HCT116 (cell line): Measurements from ENCODE around the gene PAGR1. TPM values are rescaled to one million over a fixed set of nuclear protein-coding genes. Genes with fewer than 3 reads are reported as not detected.

Experiments
- ATAC-seq: fragments of 200-7000 bp; cut with Tn5 transposase; 2 replicates; pipeline ENCODE4 v1.9.1; 2020; ENCODE audit warnings: mild to moderate bottlenecking, moderate library complexity
- BruUV-seq: library from RNA; stranded (reverse); fragments of 400-500 nt; replicated peaks from 2 replicates; lab custom pipeline; 2021; lab: Mats Ljungman, UMichigan
- CTCF ChIA-PET: fragments of 300-600 bp; sonication (Branson Sonifier 250); formaldehyde crosslinking; loops from one replicate; lab custom pipeline; 2021; ENCODE audit warnings: antibody characterized with exemption; lab: Charles Lee
- POLR2A ChIA-PET: fragments of 300-600, 350-600 bp; sonication (Branson Sonifier 250); formaldehyde crosslinking; loops from one replicate; lab custom pipeline; 2021; ENCODE audit warnings: antibody characterized with exemption; lab: Charles Lee
- RAD21 ChIA-PET, 2 experiments: fragments of 300-600 bp; sonication (Branson Sonifier 250); formaldehyde crosslinking; loops; one replicate each; lab custom pipeline; 2023; ENCODE audit warnings: low total read pairs in 2 of 2; ENCODE audit not compliant: uncharacterized antibody in 2 of 2, unreplicated experiment in 2 of 2, low non-redundant PET in 1 of 2; lab: Charles Lee
- DNase-seq: peaks from one replicate; pipeline ENCODE4 v3.0.0-alpha.2; 2010; ENCODE audit warnings: low read depth, low spot score
- H2AFZ ChIP-seq: fragments of 200-600 bp; shearing (Covaris generic), sonication (generic); 2 replicates; pipeline ENCODE4 v1.6.1; 2017; ENCODE audit warnings: low read depth, mixed run types, mixed read lengths, antibody characterized with exemption, low read length; ENCODE audit not compliant: poor library complexity, severe bottlenecking
- H3K27ac ChIP-seq: 2 replicates; pipeline ENCODE4 v1.5.1; 2012; ENCODE audit warnings: low read depth, low read length
- H3K27me3 ChIP-seq: fragments of 200-600 bp; sonication (generic); 2 replicates; pipeline ENCODE4 v1.6.1; 2016; ENCODE audit warnings: mixed run types, low read length, mixed read lengths; ENCODE audit not compliant: insufficient read depth
- H3K36me3 ChIP-seq, 2 experiments: fragments of 200-500 bp in 1 of 2; fragments of 200-600 bp in 1 of 2; sonication (Bioruptor generic) in 1 of 2; sonication (generic) in 1 of 2; 2 replicates each; pipeline versions ENCODE4 v1.5.1 to v1.6.1; 2014 to 2016; ENCODE audit warnings: low read length in 2 of 2, inconsistent platforms in 1 of 2, mixed read lengths in 1 of 2, mixed run types in 1 of 2; ENCODE audit not compliant: insufficient read depth in 2 of 2, control insufficient read depth in 1 of 2
- H3K4me1 ChIP-seq, 2 experiments: fragments of 200-600 bp in 1 of 2; sonication (generic) in 1 of 2; 2 replicates each; pipeline versions ENCODE4 v1.5.1 to v1.6.1; 2012 to 2017; ENCODE audit warnings: low read length in 2 of 2, inconsistent platforms in 1 of 2, mild to moderate bottlenecking in 1 of 2, mixed read lengths in 1 of 2, mixed run types in 1 of 2, moderate library complexity in 1 of 2; ENCODE audit not compliant: insufficient read depth in 2 of 2, control insufficient read depth in 1 of 2
- H3K4me2 ChIP-seq: fragments of 200-600 bp; sonication (generic); 2 replicates; pipeline ENCODE4 v1.6.1; 2017; ENCODE audit warnings: mixed run types, low read length, mixed read lengths
- H3K4me3 ChIP-seq, 2 experiments: fragments of 200-600 bp in 1 of 2; sonication (generic) in 1 of 2; replicated peaks in 1 of 2; 2 replicates each; pipeline ENCODE4 v1.5.1; 2011 to 2016; ENCODE audit warnings: low read length in 2 of 2, control low read depth in 1 of 2, low read depth in 1 of 2, mild to moderate bottlenecking in 1 of 2, mixed read lengths in 1 of 2, mixed run types in 1 of 2
- H3K79me2 ChIP-seq: fragments of 200-600 bp; sonication (generic); 2 replicates; pipeline ENCODE4 v1.6.1; 2017; ENCODE audit warnings: mild to moderate bottlenecking, mixed run types, low read length, moderate library complexity, mixed read lengths; ENCODE audit not compliant: insufficient read depth
- H3K9ac ChIP-seq: fragments of 200-600 bp; sonication (generic); 2 replicates; pipeline ENCODE4 v1.6.1; 2016; ENCODE audit warnings: low read length, mixed read lengths
- H3K9me2 ChIP-seq: fragments of 200-600 bp; sonication (generic), shearing (Covaris generic); 2 replicates; pipeline ENCODE4 v1.6.1; 2017; ENCODE audit warnings: mixed run types, mild to moderate bottlenecking, moderate library complexity; ENCODE audit not compliant: insufficient read depth
- H3K9me3 ChIP-seq, 2 experiments: fragments of 200-500 bp in 1 of 2; fragments of 200-600 bp in 1 of 2; sonication (Bioruptor generic) in 1 of 2; sonication (generic) in 1 of 2; 2 replicates each; pipeline ENCODE4 v1.6.1; 2014 to 2017; ENCODE audit warnings: low read length in 2 of 2, mixed read lengths in 2 of 2, inconsistent platforms in 1 of 2, low read depth in 1 of 2, mild to moderate bottlenecking in 1 of 2, mixed run types in 1 of 2, moderate library complexity in 1 of 2; ENCODE audit not compliant: control insufficient read depth in 1 of 2, insufficient read depth in 1 of 2
- H4K20me1 ChIP-seq: fragments of 200-600 bp; sonication (generic), shearing (Covaris generic); 2 replicates; pipeline ENCODE4 v1.6.1; 2017; ENCODE audit warnings: mixed run types, mild to moderate bottlenecking, moderate library complexity; ENCODE audit not compliant: insufficient read depth
- CBX3 ChIP-seq: IDR thresholded peaks from 2 replicates; pipeline ENCODE4 v1.6.1; 2012; ENCODE audit warnings: low read depth
- CTCF ChIP-seq, 3 experiments: fragments of 200-600 bp in 1 of 3; sonication (generic) in 1 of 3; IDR thresholded peaks in 2 of 3; conservative IDR thresholded peaks in 1 of 3; 2 replicates each; pipeline ENCODE4 v1.5.1; 2012 to 2017; ENCODE audit warnings: low read depth in 2 of 3, low read length in 2 of 3, antibody characterized with exemption in 1 of 3, borderline replicate concordance in 1 of 3, control low read depth in 1 of 3, mild to moderate bottlenecking in 1 of 3, mixed read lengths in 1 of 3, mixed run types in 1 of 3, moderate library complexity in 1 of 3; ENCODE audit not compliant: insufficient read depth in 1 of 3
- ELF1 ChIP-seq: IDR thresholded peaks from 2 replicates; pipeline ENCODE4 v1.6.1; 2012; ENCODE audit warnings: low read depth, borderline replicate concordance
- JUND ChIP-seq: IDR thresholded peaks from 2 replicates; pipeline ENCODE4 v1.6.1; 2012
- POLR2A ChIP-seq: IDR thresholded peaks from 2 replicates; pipeline ENCODE4 v1.7.0; 2011; ENCODE audit warnings: borderline replicate concordance; ENCODE audit not compliant: insufficient read depth, insufficient read length; ENCODE audit errors: extremely low read depth
- POLR2AphosphoS5 ChIP-seq: IDR thresholded peaks from 2 replicates; pipeline ENCODE4 v1.6.1; 2011; ENCODE audit warnings: mild to moderate bottlenecking, low read depth, low read length, moderate library complexity
- REST ChIP-seq: IDR thresholded peaks from 2 replicates; pipeline ENCODE4 v1.6.1; 2012; ENCODE audit warnings: low read depth
- SIN3A ChIP-seq: IDR thresholded peaks from 2 replicates; pipeline ENCODE4 v1.6.1; 2012; ENCODE audit warnings: low read depth
- ZFX ChIP-seq: fragments of 450-650 bp; IDR thresholded peaks from 2 replicates; pipeline ENCODE4 v1.6.1; 2017
- ZNF274 ChIP-seq: fragments of 200-500 bp; sonication (Bioruptor generic); IDR thresholded peaks from 2 replicates; pipeline ENCODE4 v1.6.1; 2014; ENCODE audit warnings: mild to moderate bottlenecking, low read depth, low read length, inconsistent platforms
- intact Hi-C: fragments of 100-400 bp; cut with micrococcal nuclease; formaldehyde crosslinking; loops from 2 replicates; pipeline ENCODE4 v1.10.0; 2022
- total RNA-seq: library from RNA; stranded (reverse); gene quantifications from one replicate; pipeline ENCODE4 v1.2.1, GENCODE V29; 2021; ENCODE audit not compliant: unreplicated experiment

PAGR1 gene
- total RNA-seq, 1 experiment from 2014 or later = 28.9 TPM

GRCh38 chr16:29820271-29820701, 4.3 kb downstream of the PAGR1 start, which contains the start of gene MVP:
Gene MVP (plus strand): TSS chr16:29820462. CDS start chr16:29830550, 10,088 bp downstream.
- peak within 1 kb of the TSS; percentile 74 to 86 for H3K4me3 ChIP-seq
- ATAC-seq (peak; percentile 18), DNase-seq (no peak)
- peak within 1 kb of the TSS; percentile 67 for H3K9ac ChIP-seq
- no peaks in the 10 kb centered on the region for H3K9me2 ChIP-seq
- no TSS peak for BruUV-seq
- ChIA-PET POLR2A (interaction anchor here (0.7 to 4.3 kb wide), 7 partner anchors 9 to 201 kb away, joined by 3 to 14 read pairs (median 4); partner anchors contain the start of genes CDIPT, KIF22 and MAZ), CTCF (interaction anchor here (0.8 to 3.3 kb wide), 7 partner anchors 12 to 201 kb away, joined by 3 to 28 read pairs (median 4); partner anchors contain the start of genes CDIPT, SEZ6L2 and TAOK2), RAD21 (interaction anchor here in 1 of 2 experiments (2.0 kb wide), 1 partner anchor 28 kb away, joined by 8 read pairs; no protein-coding TSS in a partner anchor)
- no peak within 1 kb of the TSS for H2AFZ ChIP-seq
- H3K27me3 ChIP-seq = no peaks in the 10 kb centered on the region
- peaks cover 75% of the 10 kb centered on the region for H3K79me2 ChIP-seq
- H3K27ac ChIP-seq = peak within 1 kb of the TSS; percentile 98
- peak; percentile 78 for TF ChIP-seq POLR2AphosphoS5
- 0 out of 2 replicates have a peak, but pooled peaks have one; percentile 19 for TF ChIP-seq ZFX
- peak; percentile 14 for TF ChIP-seq POLR2A
- TF ChIP-seq CBX3 = no peak
- no peak for TF ChIP-seq ZNF274
- no peak for TF ChIP-seq ELF1
- no peak for TF ChIP-seq SIN3A
- no peak for TF ChIP-seq JUND
- no peak for TF ChIP-seq REST
- TF ChIP-seq CTCF (IDR thresholded peaks at IDR 0.05 in 2 of 3, conservative IDR thresholded peaks at IDR 0.05 in 1 of 3; ENCODE audit: borderline replicate concordance in 1 of 3, insufficient read depth in 1 of 3, low read depth in 2 of 3, low read length in 2 of 3) = no peak
- H4K20me1 ChIP-seq = no peaks in the 10 kb centered on the region; the same call in 1 of the 2 replicates
- intact Hi-C loops = loop anchor here (2.0 kb wide), 1 partner anchor 201 kb away; no protein-coding TSS in a partner anchor
- H3K9me3 ChIP-seq = no peaks in the 10 kb centered on the region
- H3K4me1 ChIP-seq = peaks cover 60 to 88% of the 10 kb centered on the region in 2 experiments
- peak within 1 kb of the TSS; percentile 78 for H3K4me2 ChIP-seq
- H3K36me3 ChIP-seq = peaks cover 0 to 8% of the 10 kb centered on the region in 2 experiments; a peak in 2 of 4 replicates
